NCI-H1105 treated with DMSO at 0.1 percent for 48 hours (cell line): ENCODE results near the gene SLX4.
A peak's percentile ranks its signal among the peaks of the same experiment; 100 is the strongest.
"Not testable (repeated sequence)": the region's sequence is repeated elsewhere in the genome, so short reads cannot be mapped to it uniquely, and the experiment has no call there.

ENCODE experiments used
- DNase-seq: peaks from one replicate; lab custom pipeline; 2025; lab: John Stamatoyannopoulos, UW

Gene SLX4

GRCh38 chr16:3611146-3611975 is at the start of gene SLX4:
TSS of gene SLX4 (minus strand) at chr16:3611606. CDS start at chr16:3608964, 2,642 bp downstream.
- peak; percentile 80 for DNase-seq

GRCh38 chr16:3659251-3659650 is 47.8 kb upstream of the SLX4 start:
- no peak for DNase-seq

- no peak for DNase-seq
These were observed 45.4 kb upstream of the SLX4 start for GRCh38 chr16:3656491-3657468.

- not testable (repeated sequence) for DNase-seq
These were observed 44.7 kb upstream of the SLX4 start for GRCh38 chr16:3656160-3656490.

- DNase-seq, result no peak
These were observed 44.2 kb upstream of the SLX4 start for GRCh38 chr16:3655396-3656159.

- no peak for DNase-seq
These were observed 43.6 kb upstream of the SLX4 start for GRCh38 chr16:3655030-3655395.

GRCh38 chr16:3654249-3654991 is 43.0 kb upstream of the SLX4 start, which contains the start of gene DNASE1:
TSS of gene DNASE1 (plus strand) at chr16:3654691. CDS start at chr16:3655374, 683 bp downstream.
- DNase-seq, result peak; percentile 17

GRCh38 chr16:3652373-3653195 is 41.2 kb upstream of the SLX4 start:
- DNase-seq, result no peak

- no peak for DNase-seq
These were observed 40.3 kb upstream of the SLX4 start for GRCh38 chr16:3651461-3652372.

GRCh38 chr16:3650631-3651265 is 39.3 kb upstream of the SLX4 start:
- no peak for DNase-seq

GRCh38 chr16:3646348-3646920 is 35.0 kb upstream of the SLX4 start:
- peak; percentile 51 for DNase-seq

- no peak for DNase-seq
These were observed 34.3 kb upstream of the SLX4 start for GRCh38 chr16:3645504-3646347.

GRCh38 chr16:3645108-3645503 is 33.7 kb upstream of the SLX4 start:
- no peak for DNase-seq

GRCh38 chr16:3643095-3643730 is 31.8 kb upstream of the SLX4 start:
- DNase-seq, result no peak

- no peak for DNase-seq
These were observed 31.1 kb upstream of the SLX4 start for GRCh38 chr16:3642397-3643094.

- DNase-seq, result no peak
These were observed 30.5 kb upstream of the SLX4 start for GRCh38 chr16:3641801-3642396.
